ENCODE measurements around the gene ARMH4. TPM values are rescaled to one million over a fixed set of nuclear protein-coding genes. Genes with fewer than 3 reads are reported as not detected.
A peak's percentile ranks its signal among the peaks of the same experiment; 100 is the strongest.

ARMH4 gene
- total RNA-seq, 1 donor from 2014 or later, result not detected

DNA sequence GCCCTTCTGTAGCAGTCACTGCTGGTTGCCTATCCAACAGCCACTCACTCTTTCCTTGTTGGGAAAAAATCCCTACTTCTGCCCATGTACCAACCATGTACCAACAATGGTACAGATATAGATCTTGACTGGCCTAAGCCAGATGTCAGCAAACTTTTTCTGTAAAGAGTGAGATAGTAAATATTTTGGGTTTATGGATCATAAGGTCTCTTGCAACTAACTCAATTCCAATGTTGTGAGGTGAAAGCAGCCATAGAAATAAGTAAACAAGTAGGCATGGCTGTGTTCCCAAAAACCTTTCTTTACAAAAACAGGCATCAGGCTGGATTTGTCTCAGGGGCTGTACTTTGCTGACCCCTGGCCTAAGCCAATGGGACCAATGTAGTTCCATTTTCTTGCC lies 73.5 kb downstream of the ARMH4 start:
- ChIA-PET POLR2A (interaction anchor here (0.6 kb wide), 1 partner anchor 28 kb away, joined by 4 read pairs; no protein-coding TSS in a partner anchor), CTCF (no interaction called here)
- Mint-ChIP-seq H3K4me1 (no peaks in the 10 kb centered on the region), H3K4me3 (no peak overlapping the region), H3K27me3 (peaks cover 9% of the 10 kb centered on the region), H3K27ac (no peak overlapping the region), H3K9me3 (no peaks in the 10 kb centered on the region), H3K36me3 (ENCODE audit: low read depth) (no peaks in the 10 kb centered on the region)
- DNase-seq (no peak), ATAC-seq (ENCODE audit: low read depth) (no peak)
- intact Hi-C loops (cut with micrococcal nuclease), result no loop called here
- TF ChIP-seq CTCF (IDR thresholded peaks at IDR 0.05), result no peak

DNA sequence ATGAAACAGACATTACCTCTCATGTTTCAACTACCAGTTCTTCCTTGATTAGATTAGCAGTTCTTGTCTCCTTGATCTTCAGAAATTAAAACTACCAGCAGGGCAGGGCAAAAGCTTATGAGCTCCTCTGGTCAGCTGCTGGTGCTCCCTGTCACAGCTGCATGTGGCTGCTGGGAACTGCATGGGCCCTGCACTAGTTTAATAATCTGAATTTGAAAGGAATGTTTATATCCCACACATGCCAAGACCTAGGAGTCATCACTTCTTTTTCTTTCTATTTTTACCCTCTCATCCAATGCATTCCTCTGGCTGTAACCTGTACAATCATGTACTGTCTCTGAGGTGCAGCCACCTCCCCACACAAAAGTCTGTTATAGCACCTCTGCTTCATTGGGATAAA lies 73.9 kb downstream of the ARMH4 start:
- Mint-ChIP-seq H3K4me3 (no peak overlapping the region), H3K36me3 (ENCODE audit: low read depth) (no peaks in the 10 kb centered on the region), H3K4me1 (no peaks in the 10 kb centered on the region), H3K27ac (no peak overlapping the region), H3K27me3 (peaks cover 11% of the 10 kb centered on the region), H3K9me3 (no peaks in the 10 kb centered on the region)
- ChIA-PET POLR2A (no interaction called here), CTCF (no interaction called here)
- intact Hi-C loops (cut with micrococcal nuclease), result no loop called here
- no peak for TF ChIP-seq CTCF (IDR thresholded peaks at IDR 0.05)
- no peak for ATAC-seq (ENCODE audit: low read depth)
- no peak for DNase-seq

GRCh38 chr14:58077621-58078020 lies 74.4 kb downstream of the ARMH4 start:
- POLR2A ChIA-PET, result no interaction called here

DNA sequence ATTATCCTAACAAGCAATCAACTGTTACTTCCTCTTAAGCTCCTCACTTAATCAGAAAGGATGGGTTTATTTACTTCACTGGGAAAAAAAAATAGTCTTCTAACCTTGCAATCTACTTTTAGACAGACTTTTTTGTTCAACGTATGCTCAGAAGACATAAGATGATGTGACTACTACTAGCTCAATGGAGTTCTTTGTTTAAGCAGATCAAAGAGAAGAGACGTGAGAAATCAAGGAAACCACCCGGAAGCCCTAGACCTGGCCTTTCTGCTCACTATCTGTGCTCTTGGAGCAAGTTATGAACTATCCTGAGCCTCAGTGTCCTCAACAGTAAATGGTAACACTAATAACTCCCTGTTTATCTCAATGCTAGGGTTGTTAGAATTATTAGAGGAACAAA lies 78.5 kb downstream of the ARMH4 start:
- Mint-ChIP-seq H3K27ac (no peak overlapping the region), H3K27me3 (peaks cover 8% of the 10 kb centered on the region), H3K4me3 (no peak overlapping the region), H3K4me1 (no peaks in the 10 kb centered on the region), H3K9me3 (no peaks in the 10 kb centered on the region), H3K36me3 (ENCODE audit: low read depth) (no peaks in the 10 kb centered on the region)
- ChIA-PET POLR2A (no interaction called here), CTCF (no interaction called here)
- intact Hi-C loops (cut with micrococcal nuclease), result no loop called here
- ATAC-seq (ENCODE audit: low read depth), result no peak
- no peak for TF ChIP-seq CTCF (IDR thresholded peaks at IDR 0.05)
- DNase-seq, result no peak

More at GRCh38 chr14:58077621-58078020, 74.4 kb downstream of the ARMH4 start:
- CTCF ChIA-PET, result no interaction called here
- DNase-seq (no peak), ATAC-seq (ENCODE audit: low read depth) (no peak)
- peaks cover 13% of the 10 kb centered on the region for H3K27me3 Mint-ChIP-seq
- no peak overlapping the region for H3K27ac Mint-ChIP-seq
- no peak for TF ChIP-seq CTCF (IDR thresholded peaks at IDR 0.05)
- no peaks in the 10 kb centered on the region for H3K36me3 Mint-ChIP-seq (ENCODE audit: low read depth)
- no peak overlapping the region for H3K4me3 Mint-ChIP-seq
- H3K4me1 Mint-ChIP-seq, result no peaks in the 10 kb centered on the region
- no peaks in the 10 kb centered on the region for H3K9me3 Mint-ChIP-seq
- intact Hi-C loops (cut with micrococcal nuclease), result no loop called here

DNA sequence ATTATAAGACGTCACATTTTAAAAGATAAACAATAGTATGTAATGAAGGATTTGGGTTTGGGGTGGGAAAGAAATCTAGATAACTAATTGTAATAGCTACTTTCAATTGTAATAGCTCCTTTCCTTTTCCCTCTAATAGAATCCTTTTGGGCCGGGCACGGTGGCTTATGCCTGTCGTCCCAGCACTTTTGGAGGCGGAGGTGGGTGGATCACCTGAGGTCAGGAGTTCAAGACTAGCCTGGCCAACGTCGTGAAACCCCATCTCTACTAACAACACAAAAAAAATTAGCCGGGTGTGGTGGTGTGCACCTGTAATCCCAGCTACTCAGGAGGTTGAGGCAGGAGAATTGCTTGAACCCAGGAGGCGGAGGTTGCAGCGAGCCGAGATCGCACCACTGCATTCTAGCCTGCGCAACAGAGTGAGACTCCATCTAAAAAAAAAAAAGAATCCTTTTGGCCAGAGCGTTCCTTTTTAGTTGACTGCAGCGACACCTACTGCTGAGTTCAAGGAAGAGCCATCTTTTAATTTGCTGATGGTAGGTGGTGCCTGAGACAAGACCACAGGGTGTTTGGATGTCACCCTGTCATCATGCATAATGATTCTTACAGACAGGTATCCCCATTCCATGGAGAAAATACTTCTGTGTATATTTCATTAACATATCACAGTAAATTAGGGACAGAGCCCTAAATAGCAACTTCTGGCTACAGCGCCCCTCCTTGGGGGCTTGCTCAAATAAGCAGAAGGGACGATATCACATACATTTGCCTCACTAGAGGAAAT lies 79.5 kb downstream of the ARMH4 start:
- TF ChIP-seq CTCF (IDR thresholded peaks at IDR 0.05), result no peak
- no peak overlapping the region for H3K4me3 Mint-ChIP-seq
- no peak overlapping the region for H3K27ac Mint-ChIP-seq
- ATAC-seq (ENCODE audit: low read depth), result peak; percentile 56
- DNase-seq, result no peak
- H3K36me3 Mint-ChIP-seq (ENCODE audit: low read depth), result no peaks in the 10 kb centered on the region
- intact Hi-C loops (cut with micrococcal nuclease), result loop anchor here (1.0 kb wide), 1 partner anchor 586 kb away; no protein-coding TSS in a partner anchor
- no peaks in the 10 kb centered on the region for H3K9me3 Mint-ChIP-seq
- POLR2A ChIA-PET, result no interaction called here
- no peaks in the 10 kb centered on the region for H3K4me1 Mint-ChIP-seq
- peaks cover 8% of the 10 kb centered on the region for H3K27me3 Mint-ChIP-seq
- CTCF ChIA-PET, result interaction anchor here (1.2 to 1.3 kb wide), 2 partner anchors 9 to 17 kb away, joined by 4 to 10 read pairs; no protein-coding TSS in a partner anchor
